ENCODE measurements around the gene MX2.

MX2 gene

DNA sequence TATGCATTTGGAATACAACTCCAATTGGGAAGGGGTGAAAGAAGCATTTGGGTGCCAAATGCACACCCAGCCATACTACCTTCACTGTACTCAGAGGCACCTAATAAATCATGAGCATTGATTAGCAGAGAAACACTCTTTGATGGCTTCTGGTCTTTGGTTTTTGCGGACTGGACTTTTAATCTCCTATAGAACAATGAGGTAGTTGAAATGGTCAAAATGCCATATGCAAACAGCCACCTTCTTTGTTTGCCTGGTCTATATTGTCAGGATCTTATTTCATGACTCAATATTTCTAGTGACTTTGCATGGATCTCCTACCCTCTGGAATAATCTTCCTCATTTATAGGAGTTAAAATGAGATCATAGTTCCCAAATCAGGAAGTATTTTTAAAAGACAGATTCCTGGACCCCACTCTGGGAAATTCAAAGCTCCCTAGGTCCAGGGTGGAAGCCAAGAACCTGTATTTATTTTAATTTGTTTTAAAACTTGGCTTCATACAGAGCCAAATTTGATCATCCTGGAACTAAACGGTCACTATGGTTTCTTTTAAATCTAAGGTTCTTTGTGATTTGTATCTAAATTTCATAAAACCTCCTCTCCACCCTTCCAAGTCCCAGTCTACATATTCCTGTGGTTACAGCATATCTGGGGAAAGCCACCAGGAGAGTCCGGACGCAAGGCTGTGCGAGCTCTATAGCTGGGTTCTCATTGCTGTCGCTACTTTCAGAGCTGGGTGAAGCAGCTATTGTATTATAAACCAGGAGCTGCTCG, 36.5 kb upstream of the MX2 start:
- CTCF ChIA-PET: no interaction called here
- Mint-ChIP-seq H3K9me3 (no peaks in the 10 kb centered on the region), H3K36me3 (no peaks in the 10 kb centered on the region), H3K4me3 (no peak overlapping the region), H3K27me3 (peaks cover 36% of the 10 kb centered on the region), H3K27ac (no peak overlapping the region), H3K4me1 (peaks cover 4% of the 10 kb centered on the region)
- DNase-seq: no peak

DNA sequence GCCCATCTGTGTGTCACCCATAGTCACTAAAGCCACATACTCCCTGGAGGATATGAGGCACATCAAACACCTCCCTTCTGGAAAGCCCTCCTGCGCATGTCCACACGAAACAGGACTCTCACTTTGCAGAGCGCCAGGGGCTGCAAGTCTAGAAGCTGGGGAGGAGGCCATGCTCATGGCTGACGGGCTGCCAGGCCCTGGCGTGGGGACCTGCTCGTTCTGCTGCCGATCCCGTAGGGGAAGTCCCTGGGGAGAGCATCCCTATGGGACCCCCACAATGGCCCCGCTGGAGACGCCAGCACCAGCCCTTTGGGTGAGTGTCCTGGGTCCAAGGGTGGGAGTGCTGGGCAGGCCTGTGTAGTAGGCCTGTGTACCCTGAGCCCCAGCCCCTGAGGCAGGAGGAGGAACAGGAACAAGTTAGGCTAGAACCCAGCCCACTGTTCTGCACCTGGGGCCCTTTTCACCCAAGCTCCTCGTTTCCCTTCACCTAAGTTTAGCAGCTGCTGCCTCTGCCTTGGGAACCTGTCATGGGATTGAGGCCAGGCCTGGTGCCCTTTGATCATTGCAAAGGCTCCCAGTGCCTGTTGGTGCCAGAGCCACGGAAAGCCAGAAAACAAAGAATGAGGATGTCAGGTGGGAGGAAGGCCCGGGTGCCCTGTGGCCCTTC, 35.3 kb upstream of the MX2 start:
- H3K36me3 Mint-ChIP-seq: no peaks in the 10 kb centered on the region
- H3K4me1 Mint-ChIP-seq: peaks cover 2% of the 10 kb centered on the region
- no peak for DNase-seq
- CTCF ChIA-PET: no interaction called here
- H3K27me3 Mint-ChIP-seq: peaks cover 25% of the 10 kb centered on the region
- no peaks in the 10 kb centered on the region for H3K9me3 Mint-ChIP-seq
- H3K27ac Mint-ChIP-seq: no peak overlapping the region
- no peak overlapping the region for H3K4me3 Mint-ChIP-seq

DNA sequence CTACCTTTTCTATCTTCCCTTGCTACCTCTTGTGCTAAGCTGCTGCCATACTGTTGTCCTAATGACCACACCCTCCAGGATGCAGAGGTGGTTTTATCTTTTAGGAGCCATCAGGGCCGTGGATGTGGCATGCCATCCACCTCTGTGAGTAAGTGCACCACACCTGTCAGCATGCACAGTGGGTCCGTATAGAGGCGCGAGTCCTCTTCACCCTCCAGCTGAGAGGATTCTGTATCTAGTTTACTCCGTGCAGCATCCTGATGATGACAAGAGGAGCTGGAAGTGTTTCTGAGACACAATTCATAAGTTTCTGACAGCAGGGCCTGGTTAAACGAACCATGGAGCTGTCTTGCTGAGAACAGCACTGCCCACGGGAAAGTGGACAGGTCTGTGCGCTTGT, 34.1 kb upstream of the MX2 start:
- CTCF ChIA-PET: no interaction called here

GRCh38 chr21:41328660-41329607, 32.9 kb upstream of the MX2 start:
- peaks cover 2% of the 10 kb centered on the region for H3K36me3 Mint-ChIP-seq
- H3K4me1 Mint-ChIP-seq: no peaks in the 10 kb centered on the region
- H3K9me3 Mint-ChIP-seq: peaks cover 5% of the 10 kb centered on the region
- H3K4me3 Mint-ChIP-seq: no peak overlapping the region
- H3K27ac Mint-ChIP-seq: no peak overlapping the region
- CTCF ChIA-PET: no interaction called here
- H3K27me3 Mint-ChIP-seq: peaks cover 26% of the 10 kb centered on the region
- DNase-seq: no peak

More for the DNA sequence above, 34.1 kb upstream of the MX2 start:
- peaks cover 25% of the 10 kb centered on the region for H3K27me3 Mint-ChIP-seq
- H3K27ac Mint-ChIP-seq: no peak overlapping the region
- H3K4me1 Mint-ChIP-seq: no peaks in the 10 kb centered on the region
- H3K36me3 Mint-ChIP-seq: no peaks in the 10 kb centered on the region
- H3K4me3 Mint-ChIP-seq: no peak overlapping the region
- DNase-seq: no peak
- no peaks in the 10 kb centered on the region for H3K9me3 Mint-ChIP-seq

- Mint-ChIP-seq H3K9me3 (peaks cover 9% of the 10 kb centered on the region), H3K27ac (no peak overlapping the region), H3K27me3 (peaks cover 25% of the 10 kb centered on the region), H3K36me3 (peaks cover 2% of the 10 kb centered on the region), H3K4me3 (no peak overlapping the region), H3K4me1 (no peaks in the 10 kb centered on the region)
- CTCF ChIA-PET: no interaction called here
- DNase-seq: no peak
Observed at GRCh38 chr21:41333752-41334151, 28.1 kb upstream of the MX2 start.

- CTCF ChIA-PET: interaction anchor here (1.0 kb wide), 1 partner anchor 55 kb away, joined by 3 read pairs; no protein-coding TSS in a partner anchor
Observed at GRCh38 chr21:41337515-41337914, 24.3 kb upstream of the MX2 start.

GRCh38 chr21:41338455-41338854, 23.4 kb upstream of the MX2 start:
- Mint-ChIP-seq H3K27me3 (peaks cover 27% of the 10 kb centered on the region), H3K4me1 (no peaks in the 10 kb centered on the region), H3K27ac (no peak overlapping the region), H3K9me3 (peaks cover 16% of the 10 kb centered on the region), H3K4me3 (no peak overlapping the region), H3K36me3 (peaks cover 2% of the 10 kb centered on the region)
- DNase-seq: no peak
- CTCF ChIA-PET: interaction anchor here (1.0 kb wide), 1 partner anchor 55 kb away, joined by 3 read pairs; no protein-coding TSS in a partner anchor

More at GRCh38 chr21:41337515-41337914, 24.3 kb upstream of the MX2 start:
- Mint-ChIP-seq H3K27ac (no peak overlapping the region), H3K27me3 (peaks cover 29% of the 10 kb centered on the region), H3K4me1 (no peaks in the 10 kb centered on the region), H3K36me3 (peaks cover 2% of the 10 kb centered on the region), H3K9me3 (peaks cover 14% of the 10 kb centered on the region), H3K4me3 (no peak overlapping the region)
- no peak for DNase-seq

GRCh38 chr21:41342035-41342434, 19.8 kb upstream of the MX2 start:
- CTCF ChIA-PET: no interaction called here
- H3K4me3 Mint-ChIP-seq: no peak overlapping the region
- H3K4me1 Mint-ChIP-seq: no peaks in the 10 kb centered on the region
- peaks cover 41% of the 10 kb centered on the region for H3K27me3 Mint-ChIP-seq
- no peak overlapping the region for H3K27ac Mint-ChIP-seq
- no peak for DNase-seq
- H3K9me3 Mint-ChIP-seq: peaks cover 7% of the 10 kb centered on the region
- no peaks in the 10 kb centered on the region for H3K36me3 Mint-ChIP-seq

DNA sequence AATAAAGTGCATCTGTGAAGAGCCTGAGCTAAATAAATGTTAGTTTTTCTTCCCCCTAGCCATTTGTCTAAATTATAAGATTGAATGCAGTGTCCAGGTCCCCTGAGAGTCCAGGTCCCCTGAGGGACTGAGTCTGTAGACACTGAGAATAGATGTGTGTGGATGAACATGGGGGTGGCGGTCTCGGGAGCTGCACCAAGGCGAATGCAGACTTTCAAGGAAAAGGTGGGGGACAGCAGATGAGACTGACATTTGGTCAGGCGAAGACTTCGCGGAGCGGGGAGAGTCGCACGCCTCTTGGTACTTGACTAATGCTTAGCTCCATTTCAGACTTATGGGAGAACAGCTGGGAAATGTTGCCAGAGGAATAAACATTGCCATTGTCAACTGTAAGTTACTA, 17.7 kb upstream of the MX2 start:
- Mint-ChIP-seq H3K4me3 (no peak overlapping the region), H3K9me3 (peaks cover 7% of the 10 kb centered on the region), H3K27ac (no peak overlapping the region), H3K4me1 (no peaks in the 10 kb centered on the region), H3K27me3 (peaks cover 55% of the 10 kb centered on the region), H3K36me3 (no peaks in the 10 kb centered on the region)
- CTCF ChIA-PET: no interaction called here
- DNase-seq: no peak

- H3K36me3 Mint-ChIP-seq: no peaks in the 10 kb centered on the region
- H3K27ac Mint-ChIP-seq: no peak overlapping the region
- CTCF ChIA-PET: no interaction called here
- H3K4me3 Mint-ChIP-seq: no peak overlapping the region
- peaks cover 7% of the 10 kb centered on the region for H3K9me3 Mint-ChIP-seq
- DNase-seq: no peak
- H3K27me3 Mint-ChIP-seq: peaks cover 58% of the 10 kb centered on the region
- no peaks in the 10 kb centered on the region for H3K4me1 Mint-ChIP-seq
Observed at GRCh38 chr21:41345356-41345755, 16.5 kb upstream of the MX2 start.

DNA sequence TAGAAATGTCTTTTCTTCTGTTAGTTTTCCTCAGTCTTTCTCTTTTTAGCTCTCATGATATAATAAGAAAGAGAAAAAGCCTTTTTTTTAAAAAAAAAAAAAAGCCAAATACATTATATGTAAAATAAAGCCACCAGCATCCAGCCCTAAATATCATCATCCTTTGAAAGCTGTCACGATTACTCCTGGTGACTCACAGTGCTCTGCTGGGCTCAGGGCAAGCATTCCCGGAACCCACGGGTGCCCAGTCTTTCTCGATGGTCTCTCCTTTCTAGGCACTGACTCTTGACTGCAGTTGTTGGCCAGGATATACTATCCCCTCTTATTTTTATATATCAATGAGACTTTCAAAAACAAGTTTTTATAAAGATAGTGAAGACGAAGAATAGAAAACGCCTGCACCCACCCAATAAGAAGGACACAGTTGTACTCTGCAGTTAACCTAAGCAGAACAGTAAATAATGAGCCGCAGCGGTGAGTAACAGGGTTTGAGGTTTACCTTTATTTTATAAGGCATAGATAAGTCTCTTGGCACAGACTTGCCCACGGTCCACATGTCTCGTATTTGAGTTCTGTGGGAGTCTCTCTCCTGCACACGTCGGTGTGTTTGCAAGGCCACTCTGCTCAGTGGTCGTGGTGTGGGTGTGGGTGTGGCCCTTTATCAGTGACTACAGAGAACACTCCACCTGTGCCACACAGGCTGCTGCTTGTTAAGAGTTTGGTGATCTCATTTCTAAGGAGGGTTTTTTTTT, 15.7 kb upstream of the MX2 start:
- CTCF ChIA-PET: no interaction called here
- DNase-seq: no peak
- Mint-ChIP-seq H3K4me3 (no peak overlapping the region), H3K36me3 (no peaks in the 10 kb centered on the region), H3K9me3 (peaks cover 7% of the 10 kb centered on the region), H3K27me3 (peaks cover 63% of the 10 kb centered on the region), H3K27ac (no peak overlapping the region), H3K4me1 (no peaks in the 10 kb centered on the region)

DNA sequence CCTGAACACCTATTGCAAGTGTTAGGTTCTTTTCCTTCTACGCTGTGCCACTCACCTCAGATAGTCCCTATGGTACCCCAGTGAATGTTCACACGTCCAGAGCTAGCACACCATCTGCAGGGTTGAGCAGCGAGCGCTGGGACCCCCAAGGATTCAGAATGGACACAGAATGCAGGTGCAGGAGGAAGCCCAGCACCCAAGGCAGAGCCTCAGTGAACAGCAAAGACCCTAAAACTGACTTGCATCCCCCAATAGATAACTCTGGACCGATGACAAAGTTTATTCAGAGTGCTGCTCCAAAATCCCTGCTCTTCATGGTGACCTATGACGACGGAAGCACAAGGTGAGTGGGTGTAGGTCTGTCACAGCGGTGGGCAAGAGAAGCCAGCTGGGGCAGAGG, 15.1 kb upstream of the MX2 start:
- no peak overlapping the region for H3K4me3 Mint-ChIP-seq
- H3K9me3 Mint-ChIP-seq: peaks cover 7% of the 10 kb centered on the region
- H3K27ac Mint-ChIP-seq: no peak overlapping the region
- no peak for DNase-seq
- peaks cover 68% of the 10 kb centered on the region for H3K27me3 Mint-ChIP-seq
- no peaks in the 10 kb centered on the region for H3K4me1 Mint-ChIP-seq
- CTCF ChIA-PET: no interaction called here
- H3K36me3 Mint-ChIP-seq: no peaks in the 10 kb centered on the region

DNA sequence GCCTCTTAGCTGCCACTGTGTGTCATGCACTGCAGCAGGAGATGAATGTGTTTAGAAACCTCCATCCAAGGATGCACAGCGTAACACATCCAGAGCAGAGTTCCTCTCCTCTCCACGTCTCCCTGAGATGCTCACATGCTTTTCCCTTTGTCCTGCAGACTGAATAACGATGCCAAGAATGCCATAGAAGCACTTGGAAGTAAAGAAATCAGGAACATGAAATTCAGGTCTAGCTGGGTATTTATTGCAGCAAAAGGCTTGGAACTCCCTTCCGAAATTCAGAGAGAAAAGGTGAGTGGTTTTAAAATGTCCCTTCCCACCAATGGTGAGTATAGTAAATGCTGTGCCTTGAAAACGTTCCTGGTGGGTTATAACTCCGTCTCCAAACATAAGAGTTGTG, 13.4 kb upstream of the MX2 start:
- H3K9me3 Mint-ChIP-seq: no peaks in the 10 kb centered on the region
- CTCF ChIA-PET: no interaction called here
- H3K4me3 Mint-ChIP-seq: no peak overlapping the region
- H3K36me3 Mint-ChIP-seq: no peaks in the 10 kb centered on the region
- H3K4me1 Mint-ChIP-seq: no peaks in the 10 kb centered on the region
- H3K27ac Mint-ChIP-seq: no peak overlapping the region
- H3K27me3 Mint-ChIP-seq: peaks cover 62% of the 10 kb centered on the region
- DNase-seq: no peak

- no peaks in the 10 kb centered on the region for H3K9me3 Mint-ChIP-seq
- peaks cover 65% of the 10 kb centered on the region for H3K27me3 Mint-ChIP-seq
- no peak overlapping the region for H3K4me3 Mint-ChIP-seq
- no peak overlapping the region for H3K27ac Mint-ChIP-seq
- CTCF ChIA-PET: no interaction called here
- no peaks in the 10 kb centered on the region for H3K36me3 Mint-ChIP-seq
- no peak for DNase-seq
- no peaks in the 10 kb centered on the region for H3K4me1 Mint-ChIP-seq
Observed at GRCh38 chr21:41349126-41349525, 12.7 kb upstream of the MX2 start.

All from activated naive CD4-positive, alpha-beta T cell treated with anti-CD3 and anti-CD28 coated beads, Interleukin-2, amount 10 ng/mL, durations not matched to agents 7 days and 5 days (primary cell).